NT2/D1 (cell line): ENCODE measurements around the gene HILPDA.

Experiments
- SUZ12 ChIP-seq: IDR thresholded peaks from 2 replicates; pipeline ENCODE4 v1.6.1; 2011; ENCODE audit not compliant: insufficient read length, insufficient read depth; ENCODE audit errors: extremely low read depth
- YY1 ChIP-seq: IDR thresholded peaks from 2 replicates; pipeline ENCODE4 v1.6.1; 2011; ENCODE audit not compliant: insufficient read length, insufficient read depth
- ZNF274 ChIP-seq: IDR thresholded peaks from 2 replicates; pipeline ENCODE4 v1.6.1; 2011; ENCODE audit warnings: mild to moderate bottlenecking, low read depth, low read length

DNA sequence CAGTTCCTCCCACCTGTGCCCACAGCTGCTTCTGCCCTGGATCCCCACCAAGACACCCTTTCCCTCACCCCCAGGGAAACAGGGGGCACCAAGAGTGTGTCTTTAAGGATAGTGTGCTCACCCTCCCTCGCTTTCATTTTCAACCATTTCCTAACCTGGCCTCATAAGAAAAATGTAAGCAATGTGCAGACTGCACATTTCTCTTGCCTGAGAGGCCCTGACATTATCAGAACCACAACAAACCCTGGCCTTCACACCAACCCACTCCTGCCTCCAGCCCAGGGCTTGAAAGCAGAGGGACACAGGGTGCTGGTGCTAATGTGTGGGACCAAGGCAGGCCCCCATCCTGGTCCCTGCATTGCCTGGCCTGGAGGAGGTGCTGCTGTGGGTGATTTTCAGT lies 34.9 kb upstream of the HILPDA start:
- TF ChIP-seq ZNF274 (no peak), SUZ12 (no peak), YY1 (no peak)
